SK-N-SH treated with all-trans-retinoic acid at 6 μM for 48 hours (cell line): ENCODE measurements around the gene SIRT4.

Experiments used
- CREB5 ChIP-seq: fragments of 250-450 bp; sonication (Bioruptor Pico); IDR thresholded peaks from 2 replicates; pipeline ENCODE4 v1.5.1; 2020; ENCODE audit warnings: low read depth, mild to moderate bottlenecking, moderate library complexity
- GLIS3 ChIP-seq: fragments of 250-450 bp; sonication (Bioruptor Pico); IDR thresholded peaks from 2 replicates; pipeline ENCODE4 v1.5.0; 2020; ENCODE audit warnings: mild to moderate bottlenecking, moderate library complexity
- POU6F1 ChIP-seq: fragments of 250-450 bp; sonication (Bioruptor Pico); IDR thresholded peaks from 2 replicates; pipeline ENCODE4 v1.8.0; 2021; ENCODE audit warnings: low read depth, mild to moderate bottlenecking, moderate library complexity, borderline replicate concordance
- RARB ChIP-seq: fragments of 250-450 bp; sonication (Bioruptor Pico); IDR thresholded peaks from 2 replicates; pipeline ENCODE4 v1.8.0; 2021; ENCODE audit warnings: mild to moderate bottlenecking, moderate library complexity
- TSHZ2 ChIP-seq: fragments of 250-450 bp; sonication (Bioruptor Pico); IDR thresholded peaks from 2 replicates; pipeline ENCODE4 v1.5.0; 2020; ENCODE audit warnings: mild to moderate bottlenecking, moderate library complexity
- ZFP3 ChIP-seq: fragments of 250-450 bp; sonication (Bioruptor Pico); IDR thresholded peaks from 2 replicates; pipeline ENCODE4 v1.5.0; 2020; ENCODE audit warnings: mild to moderate bottlenecking, moderate library complexity
- ZFP30 ChIP-seq: fragments of 450-650 bp; formaldehyde crosslinking; IDR thresholded peaks from 2 replicates; pipeline ENCODE4 v1.5.0; 2022; ENCODE audit warnings: mild to moderate bottlenecking, moderate library complexity
- ZNF565 ChIP-seq: fragments of 450-650 bp; formaldehyde crosslinking; conservative IDR thresholded peaks from 2 replicates; pipeline ENCODE4 v1.5.0; 2020; ENCODE audit warnings: low read depth, mild to moderate bottlenecking, moderate library complexity
- ZNF8 ChIP-seq: fragments of 450-650 bp; formaldehyde crosslinking; IDR thresholded peaks from 2 replicates; pipeline ENCODE4 v1.5.0; 2020; ENCODE audit warnings: mild to moderate bottlenecking, moderate library complexity
- TF ChIP-seq, protein P1 (sequence below): fragments of 250-450 bp; sonication (Bioruptor Pico); IDR thresholded peaks from 2 replicates; pipeline ENCODE4 v1.8.0; 2020; ENCODE audit warnings: mild to moderate bottlenecking, moderate library complexity, borderline replicate concordance
- TF ChIP-seq, protein P2 (sequence below): fragments of 250-450 bp; sonication (Bioruptor Pico); IDR thresholded peaks from 2 replicates; pipeline ENCODE4 v1.5.1; 2021; ENCODE audit warnings: mild to moderate bottlenecking, moderate library complexity

- TF ChIP-seq ZFP30 (CRISPR knock-in tag) (no peak), POU6F1 (CRISPR knock-in tag) (no peak), TSHZ2 (no peak), RARB (CRISPR knock-in tag) (no peak), GLIS3 (CRISPR knock-in tag) (no peak), ZFP3 (CRISPR knock-in tag) (no peak), CREB5 (CRISPR knock-in tag) (no peak), ZNF8 (CRISPR knock-in tag) (no peak), ZNF565 (CRISPR knock-in tag) (no peak)
- TF ChIP-seq, protein P1, sequence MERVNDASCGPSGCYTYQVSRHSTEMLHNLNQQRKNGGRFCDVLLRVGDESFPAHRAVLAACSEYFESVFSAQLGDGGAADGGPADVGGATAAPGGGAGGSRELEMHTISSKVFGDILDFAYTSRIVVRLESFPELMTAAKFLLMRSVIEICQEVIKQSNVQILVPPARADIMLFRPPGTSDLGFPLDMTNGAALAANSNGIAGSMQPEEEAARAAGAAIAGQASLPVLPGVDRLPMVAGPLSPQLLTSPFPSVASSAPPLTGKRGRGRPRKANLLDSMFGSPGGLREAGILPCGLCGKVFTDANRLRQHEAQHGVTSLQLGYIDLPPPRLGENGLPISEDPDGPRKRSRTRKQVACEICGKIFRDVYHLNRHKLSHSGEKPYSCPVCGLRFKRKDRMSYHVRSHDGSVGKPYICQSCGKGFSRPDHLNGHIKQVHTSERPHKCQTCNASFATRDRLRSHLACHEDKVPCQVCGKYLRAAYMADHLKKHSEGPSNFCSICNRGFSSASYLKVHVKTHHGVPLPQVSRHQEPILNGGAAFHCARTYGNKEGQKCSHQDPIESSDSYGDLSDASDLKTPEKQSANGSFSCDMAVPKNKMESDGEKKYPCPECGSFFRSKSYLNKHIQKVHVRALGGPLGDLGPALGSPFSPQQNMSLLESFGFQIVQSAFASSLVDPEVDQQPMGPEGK (CRISPR knock-in tag), result no peak
- TF ChIP-seq, protein P2, sequence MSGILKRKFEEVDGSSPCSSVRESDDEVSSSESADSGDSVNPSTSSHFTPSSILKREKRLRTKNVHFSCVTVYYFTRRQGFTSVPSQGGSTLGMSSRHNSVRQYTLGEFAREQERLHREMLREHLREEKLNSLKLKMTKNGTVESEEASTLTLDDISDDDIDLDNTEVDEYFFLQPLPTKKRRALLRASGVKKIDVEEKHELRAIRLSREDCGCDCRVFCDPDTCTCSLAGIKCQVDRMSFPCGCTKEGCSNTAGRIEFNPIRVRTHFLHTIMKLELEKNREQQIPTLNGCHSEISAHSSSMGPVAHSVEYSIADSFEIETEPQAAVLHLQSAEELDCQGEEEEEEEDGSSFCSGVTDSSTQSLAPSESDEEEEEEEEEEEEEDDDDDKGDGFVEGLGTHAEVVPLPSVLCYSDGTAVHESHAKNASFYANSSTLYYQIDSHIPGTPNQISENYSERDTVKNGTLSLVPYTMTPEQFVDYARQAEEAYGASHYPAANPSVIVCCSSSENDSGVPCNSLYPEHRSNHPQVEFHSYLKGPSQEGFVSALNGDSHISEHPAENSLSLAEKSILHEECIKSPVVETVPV (CRISPR knock-in tag), result no peak
Observed at GRCh38 chr12:120259418-120260202, 42.5 kb upstream of the SIRT4 start.
